Endothelial cell of umbilical vein (primary cell): ENCODE measurements around the gene PFKFB1.

Experiments
- EZH2 ChIP-seq: IDR thresholded peaks from 2 replicates; pipeline ENCODE4 v1.6.1; 2012; ENCODE audit warnings: borderline replicate concordance, low read depth, mild to moderate bottlenecking, moderate library complexity, low read length, inconsistent platforms; ENCODE audit not compliant: severe bottlenecking
- FOS ChIP-seq: IDR thresholded peaks from 2 replicates; pipeline ENCODE4 v1.6.1; 2011; ENCODE audit warnings: mild to moderate bottlenecking, low read length, moderate library complexity, borderline replicate concordance; ENCODE audit not compliant: insufficient read depth
- GATA2 ChIP-seq: IDR thresholded peaks from 2 replicates; pipeline ENCODE4 v1.7.0; 2011; ENCODE audit warnings: low read depth, mild to moderate bottlenecking, moderate library complexity, mixed read lengths, low read length; ENCODE audit not compliant: insufficient read length, insufficient read depth
- JUN ChIP-seq: IDR thresholded peaks from 2 replicates; pipeline ENCODE4 v1.6.1; 2011; ENCODE audit warnings: borderline replicate concordance, low read depth; ENCODE audit not compliant: insufficient read length, insufficient read depth
- MYC ChIP-seq: IDR thresholded peaks from one replicate; pipeline ENCODE4 v1.6.1; 2011; ENCODE audit warnings: mild to moderate bottlenecking, low read depth, low read length
- POLR2A ChIP-seq: IDR thresholded peaks from 2 replicates; pipeline ENCODE4 v1.6.1; 2012; ENCODE audit warnings: low read depth, mild to moderate bottlenecking, control low read depth, low read length
- POLR2AphosphoS5 ChIP-seq: IDR thresholded peaks from 2 replicates; pipeline ENCODE4 v1.6.1; 2012; ENCODE audit warnings: low read depth, mild to moderate bottlenecking, control low read depth, low read length, moderate library complexity; ENCODE audit not compliant: insufficient read depth
- TF ChIP-seq, protein P1 (sequence below), 2 donors: IDR thresholded peaks; 1 replicate in 1 of 2; 2 replicates in 1 of 2; pipeline ENCODE4 v1.5.1; 2011; ENCODE audit warnings: low read length in 2 of 2, mild to moderate bottlenecking in 2 of 2, moderate library complexity in 2 of 2, control low read depth in 1 of 2, inconsistent platforms in 1 of 2, low read depth in 1 of 2; ENCODE audit not compliant: insufficient read depth in 1 of 2; ENCODE audit errors: extremely low read depth in 1 of 2
- TF ChIP-seq, protein P2 (sequence below): IDR thresholded peaks from 2 replicates; pipeline ENCODE4 v1.6.1; 2011; ENCODE audit not compliant: insufficient read depth, insufficient read length

DNA sequence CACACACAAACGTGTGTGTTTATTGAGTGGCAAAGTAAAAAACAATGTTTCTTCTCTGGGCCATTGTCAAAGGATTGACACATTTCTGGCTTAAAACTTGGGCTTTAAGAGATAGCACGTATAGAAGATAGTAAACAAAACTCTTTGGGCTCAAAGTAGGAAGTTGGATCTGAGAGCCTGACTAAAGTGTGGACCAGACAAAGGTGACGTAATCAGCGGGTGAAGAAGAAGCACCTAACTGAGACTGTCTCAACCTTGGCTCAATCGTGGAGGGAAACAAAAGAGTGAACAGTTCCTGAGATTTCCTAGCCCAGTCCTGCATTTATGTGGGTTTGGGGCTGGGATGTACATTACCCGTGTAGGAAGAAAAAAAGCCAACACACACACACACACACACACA is 13.7 kb downstream of the PFKFB1 start:
- TF ChIP-seq, protein P1, sequence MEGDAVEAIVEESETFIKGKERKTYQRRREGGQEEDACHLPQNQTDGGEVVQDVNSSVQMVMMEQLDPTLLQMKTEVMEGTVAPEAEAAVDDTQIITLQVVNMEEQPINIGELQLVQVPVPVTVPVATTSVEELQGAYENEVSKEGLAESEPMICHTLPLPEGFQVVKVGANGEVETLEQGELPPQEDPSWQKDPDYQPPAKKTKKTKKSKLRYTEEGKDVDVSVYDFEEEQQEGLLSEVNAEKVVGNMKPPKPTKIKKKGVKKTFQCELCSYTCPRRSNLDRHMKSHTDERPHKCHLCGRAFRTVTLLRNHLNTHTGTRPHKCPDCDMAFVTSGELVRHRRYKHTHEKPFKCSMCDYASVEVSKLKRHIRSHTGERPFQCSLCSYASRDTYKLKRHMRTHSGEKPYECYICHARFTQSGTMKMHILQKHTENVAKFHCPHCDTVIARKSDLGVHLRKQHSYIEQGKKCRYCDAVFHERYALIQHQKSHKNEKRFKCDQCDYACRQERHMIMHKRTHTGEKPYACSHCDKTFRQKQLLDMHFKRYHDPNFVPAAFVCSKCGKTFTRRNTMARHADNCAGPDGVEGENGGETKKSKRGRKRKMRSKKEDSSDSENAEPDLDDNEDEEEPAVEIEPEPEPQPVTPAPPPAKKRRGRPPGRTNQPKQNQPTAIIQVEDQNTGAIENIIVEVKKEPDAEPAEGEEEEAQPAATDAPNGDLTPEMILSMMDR (IDR thresholded peaks at IDR 0.05; ENCODE audit: extremely low read depth in 1 of 2, insufficient read depth in 1 of 2, low read depth in 1 of 2, low read length in 2 of 2) = no peak
- TF ChIP-seq EZH2 = no peak
- TF ChIP-seq POLR2A = no peak
- TF ChIP-seq, protein P2, sequence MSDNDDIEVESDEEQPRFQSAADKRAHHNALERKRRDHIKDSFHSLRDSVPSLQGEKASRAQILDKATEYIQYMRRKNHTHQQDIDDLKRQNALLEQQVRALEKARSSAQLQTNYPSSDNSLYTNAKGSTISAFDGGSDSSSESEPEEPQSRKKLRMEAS = no peak
- no peak for TF ChIP-seq GATA2
- TF ChIP-seq POLR2AphosphoS5 = no peak
- TF ChIP-seq MYC = no peak
- TF ChIP-seq JUN = no peak
- TF ChIP-seq FOS = no peak
